Measurements from ENCODE around the gene TPSAB1.

The TPSAB1 gene

GRCh38 chr16:1290063-1290501 lies 49.6 kb downstream of the TPSAB1 start:
- TF ChIP-seq CTCF (IDR thresholded peaks at IDR 0.05), result no peak

GRCh38 chr16:1290860-1291575 lies 50.5 kb downstream of the TPSAB1 start:
- no peak for TF ChIP-seq CTCF (IDR thresholded peaks at IDR 0.05)

GRCh38 chr16:1291576-1291974 lies 51.1 kb downstream of the TPSAB1 start:
- no peak for TF ChIP-seq CTCF (IDR thresholded peaks at IDR 0.05)

Measured in LNCAP (cell line).